ENCODE measurements around the gene CDK16.

CDK16 gene

GRCh38 chrX:47178337-47178736 lies 40.1 kb upstream of the CDK16 start:
- TF ChIP-seq CTCF (IDR thresholded peaks at IDR 0.05; ENCODE audit: borderline replicate concordance, control extremely low read depth, extremely low read depth, insufficient read depth, missing control alignments) = no peak
- DNase-seq (ENCODE audit: low spot score) = no peak
- in situ Hi-C loops (cut with MboI; ENCODE audit: low sequenced_read_pairs, unreplicated experiment) = no loop called here

GRCh38 chrX:47179221-47179927 lies 39.1 kb upstream of the CDK16 start:
- in situ Hi-C loops (cut with MboI; ENCODE audit: low sequenced_read_pairs, unreplicated experiment) = no loop called here
- no peak for DNase-seq (ENCODE audit: low spot score)
- no peak for TF ChIP-seq CTCF (IDR thresholded peaks at IDR 0.05; ENCODE audit: borderline replicate concordance, control extremely low read depth, extremely low read depth, insufficient read depth, missing control alignments)

GRCh38 chrX:47179928-47180255 lies 38.6 kb upstream of the CDK16 start:
- in situ Hi-C loops (cut with MboI; ENCODE audit: low sequenced_read_pairs, unreplicated experiment) = no loop called here
- no peak for DNase-seq (ENCODE audit: low spot score)
- TF ChIP-seq CTCF (IDR thresholded peaks at IDR 0.05; ENCODE audit: borderline replicate concordance, control extremely low read depth, extremely low read depth, insufficient read depth, missing control alignments) = no peak

GRCh38 chrX:47180346-47180745 lies 38.1 kb upstream of the CDK16 start:
- TF ChIP-seq CTCF (IDR thresholded peaks at IDR 0.05; ENCODE audit: borderline replicate concordance, control extremely low read depth, extremely low read depth, insufficient read depth, missing control alignments) = no peak
- in situ Hi-C loops (cut with MboI; ENCODE audit: low sequenced_read_pairs, unreplicated experiment) = no loop called here
- no peak for DNase-seq (ENCODE audit: low spot score)

- DNase-seq (ENCODE audit: low spot score) = no peak
- TF ChIP-seq CTCF (IDR thresholded peaks at IDR 0.05; ENCODE audit: borderline replicate concordance, control extremely low read depth, extremely low read depth, insufficient read depth, missing control alignments) = no peak
- in situ Hi-C loops (cut with MboI; ENCODE audit: low sequenced_read_pairs, unreplicated experiment) = no loop called here
Observed at GRCh38 chrX:47181301-47181700, 37.2 kb upstream of the CDK16 start.

GRCh38 chrX:47182106-47182700 lies 36.3 kb upstream of the CDK16 start:
- DNase-seq (ENCODE audit: low spot score) = no peak
- no peak for TF ChIP-seq CTCF (IDR thresholded peaks at IDR 0.05; ENCODE audit: borderline replicate concordance, control extremely low read depth, extremely low read depth, insufficient read depth, missing control alignments)
- in situ Hi-C loops (cut with MboI; ENCODE audit: low sequenced_read_pairs, unreplicated experiment) = no loop called here

Data from GM13976 (cell line).